HG02763 (cell line): ENCODE data around the gene DUSP15.
"Not testable (repeated sequence)": the region's sequence is repeated elsewhere in the genome, so short reads cannot be mapped to it uniquely, and the experiment has no call there.

ENCODE experiments used
- ATAC-seq: cut with Tn5 transposase; IDR thresholded peaks from one replicate; pipeline ENCODE4 v1.9.1; 2021; ENCODE audit warnings: mild to moderate bottlenecking, moderate library complexity; ENCODE audit not compliant: unreplicated experiment

Gene DUSP15

DNA sequence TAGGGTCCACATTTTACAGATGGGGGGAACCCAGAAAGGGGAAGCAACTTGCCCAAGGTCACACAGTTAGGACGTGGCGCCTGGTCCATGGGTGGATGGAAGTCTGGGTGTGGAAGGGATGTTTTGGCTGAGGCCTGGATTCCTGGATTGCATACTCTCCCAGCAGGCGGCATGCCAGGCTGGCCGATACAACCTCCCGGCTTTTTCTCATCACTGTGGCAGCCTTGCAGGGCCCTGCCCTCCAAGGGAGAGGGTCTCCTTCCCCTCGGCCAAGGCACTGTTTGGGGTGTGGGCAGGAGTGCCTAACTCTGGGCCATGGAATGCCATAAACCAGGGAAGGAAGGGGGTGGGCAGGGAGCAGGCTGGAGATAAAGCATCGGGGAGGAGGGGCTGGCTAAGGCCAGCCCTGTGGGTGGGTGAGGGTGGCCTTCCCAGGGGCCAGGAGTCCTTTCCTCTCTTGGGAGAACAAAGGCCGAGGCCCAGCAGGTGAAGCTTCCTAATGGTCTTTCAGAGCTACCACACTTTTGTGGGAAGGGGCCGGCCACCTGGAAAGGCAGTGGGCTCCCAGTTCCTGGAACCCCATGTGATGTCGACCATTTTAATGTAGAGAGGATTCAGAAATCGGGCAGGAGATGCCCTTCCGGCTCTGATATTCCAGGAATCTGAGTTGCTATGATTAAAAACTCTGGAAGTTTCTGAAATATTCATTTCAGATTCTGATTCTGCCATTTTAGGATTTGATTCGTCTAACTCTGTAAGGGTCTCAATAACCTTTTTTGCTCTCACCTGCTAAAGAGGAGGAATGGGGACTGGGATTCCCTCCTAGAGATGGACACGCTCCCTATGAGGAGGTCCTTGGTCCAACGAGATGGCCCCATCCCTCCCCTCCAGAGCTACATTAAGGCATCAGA, 29.2 kb downstream of the DUSP15 start:
- no peak for ATAC-seq

DNA sequence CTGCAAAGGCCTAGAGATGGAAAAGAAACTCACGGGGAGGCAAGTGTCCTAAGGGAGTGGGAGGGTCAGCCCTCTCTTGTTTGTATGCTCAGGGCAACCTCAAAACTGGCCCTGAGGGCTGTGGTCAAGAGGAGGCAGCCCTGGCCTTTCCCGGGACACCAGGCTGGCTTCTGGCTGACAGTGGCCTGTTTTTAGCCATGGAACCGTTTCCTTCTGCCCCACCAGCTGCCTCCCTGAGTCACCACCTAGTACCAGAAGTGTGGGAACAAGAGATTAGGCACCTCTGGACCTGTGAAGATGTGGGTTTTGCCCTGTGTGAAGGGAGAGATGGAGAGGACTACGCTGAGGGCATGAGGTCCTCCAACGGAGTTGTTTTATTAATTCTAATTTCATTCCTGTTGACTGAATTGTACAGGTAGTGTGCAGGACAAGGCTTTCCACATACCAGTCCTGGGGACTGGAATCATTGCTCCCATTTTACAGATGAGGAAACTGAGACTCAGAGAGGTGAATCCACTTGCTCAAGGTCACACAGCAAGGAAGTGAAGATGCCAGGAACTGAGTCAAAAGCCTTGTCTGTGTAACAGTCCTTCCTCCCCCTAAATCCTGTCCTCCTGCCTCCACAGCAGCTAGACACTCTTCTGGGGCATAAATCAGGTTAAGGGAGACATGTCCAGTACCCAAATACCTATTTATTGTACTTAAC, 30.4 kb downstream of the DUSP15 start:
- ATAC-seq, result no peak

DNA sequence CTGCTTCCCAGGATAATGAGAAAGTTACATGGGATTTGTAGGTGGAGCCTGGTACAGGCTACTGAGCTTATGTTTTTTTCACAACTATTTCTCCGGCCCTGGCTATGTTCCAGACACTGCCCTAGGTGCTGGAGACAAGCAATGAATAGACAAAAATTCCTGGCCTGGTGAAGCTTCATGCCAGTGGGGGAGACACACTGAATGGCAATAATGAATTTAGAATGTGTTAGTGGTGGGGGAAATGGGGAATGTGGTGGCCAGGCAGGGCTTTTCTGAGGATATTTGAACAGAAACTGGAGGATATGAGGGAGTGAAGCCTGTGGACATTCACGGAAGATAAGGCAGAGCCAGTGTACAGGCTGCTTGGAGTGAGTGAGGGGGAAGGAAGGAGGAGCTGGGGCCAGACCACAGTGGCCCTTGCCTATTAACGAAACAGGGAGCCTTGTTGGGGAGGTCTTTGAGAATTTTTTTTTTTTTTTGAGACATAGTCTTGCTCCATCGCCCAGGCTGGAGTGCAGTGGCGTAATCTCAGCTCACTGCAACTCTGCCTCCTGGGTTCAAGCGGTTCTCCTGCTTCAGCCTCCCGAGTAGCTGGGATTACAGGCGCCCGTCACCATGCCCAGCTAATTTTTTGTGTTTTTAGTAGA, 31.6 kb downstream of the DUSP15 start:
- no peak for ATAC-seq

DNA sequence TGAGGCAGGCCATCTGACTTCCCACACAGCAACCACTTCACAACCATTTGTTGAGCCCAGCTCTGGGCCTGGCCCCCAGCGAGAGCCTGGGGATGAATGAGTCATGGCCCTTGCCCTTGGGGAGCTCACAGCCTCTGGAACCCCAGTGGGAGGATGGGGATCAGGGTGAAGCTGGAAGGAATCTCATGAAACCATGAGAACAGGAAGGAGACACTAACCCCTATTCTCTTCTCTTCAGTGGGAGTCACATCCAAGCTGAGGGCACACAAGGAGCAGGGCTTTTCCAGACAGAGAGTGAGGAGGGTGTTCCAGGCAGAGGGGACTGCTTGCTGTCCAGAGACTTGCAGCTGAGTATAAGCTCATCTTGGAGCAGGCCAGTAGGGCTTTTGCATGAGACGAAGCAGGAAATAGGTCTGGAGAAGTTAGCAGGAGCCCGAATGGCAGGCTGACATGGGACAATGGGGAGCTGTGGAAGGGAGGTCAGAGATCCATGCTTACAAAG, 32.4 kb downstream of the DUSP15 start:
- ATAC-seq, result no peak

DNA sequence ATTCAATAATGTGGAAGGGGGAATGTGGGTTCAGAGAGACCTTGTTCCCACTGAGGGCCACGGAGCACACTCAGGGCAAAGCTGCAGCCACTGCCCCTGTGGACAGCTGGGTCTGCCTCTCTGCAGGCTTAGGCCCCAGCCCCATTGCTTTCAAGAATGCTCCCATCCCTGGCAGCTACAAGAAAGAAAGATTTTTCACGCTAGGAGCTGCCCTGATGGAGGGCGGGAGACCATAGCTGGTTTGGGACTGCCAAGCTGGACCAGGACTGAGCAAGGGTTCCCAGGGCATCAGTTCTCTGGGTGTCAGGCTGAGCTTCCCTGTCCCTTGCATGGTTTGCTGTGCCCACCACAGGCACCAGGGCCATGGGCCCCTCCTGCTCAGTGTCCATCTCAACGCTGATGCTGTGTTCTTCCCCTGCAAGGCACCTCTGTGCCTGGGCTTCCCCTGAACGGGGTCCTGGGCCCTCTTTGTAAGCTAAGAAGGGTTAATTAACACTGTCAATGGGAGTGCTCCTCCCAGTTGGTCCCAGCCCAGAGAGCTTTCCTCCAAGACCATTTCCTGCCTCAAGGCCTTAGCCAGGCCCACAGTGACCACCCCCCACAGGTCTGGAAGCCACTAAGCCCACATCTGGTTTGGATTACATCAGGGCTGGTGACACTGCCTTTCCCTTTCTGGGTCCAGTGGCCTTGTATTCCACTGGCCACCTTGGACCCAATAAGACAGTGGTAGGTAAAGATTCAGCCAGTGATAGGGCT, 33.3 kb downstream of the DUSP15 start:
- no peak for ATAC-seq

DNA sequence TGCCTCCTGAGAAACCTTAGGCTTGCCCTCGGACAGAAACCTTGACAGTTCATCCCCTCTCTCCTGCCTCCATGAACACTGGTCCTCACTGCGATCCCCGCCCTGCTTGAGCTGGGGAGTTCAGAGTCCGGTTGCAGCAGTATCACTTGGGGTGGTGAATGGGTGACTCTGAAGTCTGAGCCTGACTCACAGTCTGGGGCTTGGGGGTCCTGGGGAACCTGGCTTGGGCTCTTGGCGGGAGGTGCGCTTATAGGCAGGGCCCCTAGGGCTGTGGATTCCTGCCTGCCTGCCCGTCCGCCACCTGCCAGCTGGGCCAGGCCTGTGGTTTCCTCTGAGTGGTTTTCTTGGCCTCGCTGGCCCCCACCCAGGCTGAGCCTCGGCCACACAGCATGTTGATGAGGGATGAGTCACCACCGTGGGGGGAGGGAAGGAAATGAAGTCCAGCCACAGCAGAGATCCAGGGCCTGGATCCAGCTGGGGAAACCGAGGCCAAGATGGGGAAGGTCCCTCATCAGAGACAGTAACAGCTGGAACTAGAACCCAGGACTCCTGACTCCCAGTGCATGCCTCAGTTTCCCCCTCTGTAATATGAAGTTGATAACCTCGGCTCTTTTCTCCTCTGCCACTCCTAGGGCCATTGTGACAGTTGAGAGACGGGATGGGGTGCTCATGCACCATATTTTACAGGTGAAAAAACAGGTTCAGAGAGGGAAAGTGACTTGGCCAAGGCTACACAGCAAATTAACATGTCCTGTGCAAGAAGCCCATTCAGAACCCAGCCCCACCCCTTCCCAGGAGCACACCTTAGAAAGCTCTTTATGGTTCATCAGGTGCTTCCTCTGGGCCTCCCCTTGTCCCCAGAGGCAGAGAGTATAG, 34.1 kb downstream of the DUSP15 start:
- ATAC-seq, result no peak

DNA sequence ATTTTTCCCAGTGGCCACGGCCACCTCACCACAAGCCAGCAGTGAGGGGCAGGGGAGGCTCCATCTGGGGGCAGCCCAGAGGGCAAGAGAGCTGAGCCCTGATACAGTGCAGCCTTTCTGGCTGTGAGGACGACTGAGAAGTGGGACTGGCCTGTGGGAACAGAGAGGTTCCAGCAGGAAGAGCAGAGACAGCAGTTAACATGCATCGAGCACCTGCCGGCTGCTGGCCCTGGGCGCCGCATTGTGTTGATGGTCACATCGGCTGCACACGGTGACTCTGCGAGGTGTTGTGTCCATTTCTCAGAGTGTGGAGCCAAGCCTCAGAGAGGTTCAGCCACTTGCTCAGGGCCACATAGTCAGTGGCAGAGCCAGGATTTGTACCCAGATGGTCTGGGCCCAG, 34.8 kb downstream of the DUSP15 start:
- no peak for ATAC-seq

DNA sequence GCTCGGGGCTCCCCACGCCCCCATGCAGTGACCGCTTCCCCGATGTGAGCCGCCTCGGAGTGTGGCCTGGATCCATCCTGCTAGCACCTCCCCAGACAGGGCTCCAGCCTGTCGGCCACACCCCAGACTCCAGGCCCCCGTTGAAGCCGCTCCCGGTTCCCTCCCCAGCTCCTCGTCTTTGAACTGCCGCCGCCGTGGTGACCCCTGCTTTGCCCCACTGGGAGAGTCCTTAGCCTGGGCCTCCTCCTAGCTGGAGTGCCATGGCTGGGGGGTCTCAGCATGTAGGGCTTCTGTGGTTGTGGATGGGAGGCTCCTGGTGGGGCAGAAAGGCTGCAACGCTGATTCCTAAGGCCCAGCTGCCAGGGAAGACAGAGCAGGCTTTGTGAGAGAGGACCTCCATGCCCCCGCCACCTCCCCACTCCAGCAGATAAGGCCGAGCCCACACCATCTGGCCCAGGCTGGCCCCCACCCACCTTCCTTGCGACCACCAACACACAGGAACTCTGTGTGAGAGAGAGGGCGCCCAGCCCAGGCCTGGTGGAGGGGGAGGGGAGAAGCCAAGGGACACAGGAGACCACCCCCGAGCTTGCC, 36.3 kb downstream of the DUSP15 start:
- no peak for ATAC-seq

DNA sequence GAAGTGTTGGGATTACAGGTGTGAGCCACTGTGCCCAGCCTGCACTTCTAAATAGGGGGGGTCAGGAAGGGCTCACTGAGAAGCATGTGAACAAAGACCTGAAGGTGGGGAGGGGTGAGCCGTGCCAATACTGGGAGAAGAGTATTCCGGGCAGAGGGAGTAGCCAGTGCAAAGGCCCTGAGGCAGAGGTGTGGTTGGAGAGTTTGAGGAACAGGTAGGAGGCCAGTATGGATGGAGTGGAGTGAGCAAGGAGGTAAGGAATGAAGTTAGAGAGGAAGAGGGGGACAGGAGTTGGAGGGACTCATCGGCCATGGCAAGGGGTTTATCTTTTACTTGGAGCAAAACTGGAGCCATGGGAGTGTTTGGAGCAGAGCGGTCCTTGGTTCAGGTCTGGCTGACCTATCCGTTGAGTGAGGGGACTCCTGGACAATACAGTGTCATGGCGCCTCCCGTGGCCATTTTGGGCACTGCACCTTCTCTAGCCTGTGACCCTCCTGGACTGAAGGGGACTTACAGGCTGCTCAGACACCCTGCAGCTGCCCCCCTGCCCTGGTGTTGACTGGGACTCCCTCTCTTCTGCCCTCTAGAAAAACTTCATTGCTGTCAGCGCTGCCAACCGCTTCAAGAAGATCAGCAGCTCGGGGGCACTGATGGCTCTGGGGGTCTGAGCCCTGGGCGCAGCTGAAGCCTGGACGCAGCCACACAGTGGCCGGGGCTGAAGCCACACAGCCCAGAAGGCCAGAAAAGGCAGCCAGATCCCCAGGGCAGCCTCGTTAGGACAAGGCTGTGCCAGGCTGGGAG, 37.0 kb downstream of the DUSP15 start:
- ATAC-seq, result no peak

DNA sequence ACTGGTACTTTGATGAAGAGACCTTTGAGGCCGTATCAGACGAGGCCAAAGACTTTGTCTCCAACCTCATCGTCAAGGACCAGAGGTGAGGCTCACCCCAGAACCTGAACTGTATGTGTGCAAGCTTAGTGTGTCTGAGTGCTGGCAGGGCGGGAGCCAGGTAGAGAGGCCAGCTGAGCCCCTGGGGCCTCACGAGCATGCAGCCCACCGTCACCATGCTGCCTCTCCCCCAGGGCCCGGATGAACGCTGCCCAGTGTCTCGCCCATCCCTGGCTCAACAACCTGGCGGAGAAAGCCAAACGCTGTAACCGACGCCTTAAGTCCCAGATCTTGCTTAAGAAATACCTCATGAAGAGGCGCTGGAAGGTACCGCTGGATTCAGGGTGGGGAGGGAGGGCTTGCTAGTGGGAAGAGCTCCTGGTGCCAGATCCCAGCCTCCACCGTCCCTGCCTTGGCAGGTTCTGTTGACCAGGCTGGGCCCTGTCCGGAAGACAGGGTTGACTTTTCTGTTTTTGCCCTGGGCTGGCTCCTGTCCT, 38.5 kb downstream of the DUSP15 start:
- no peak for ATAC-seq

DNA sequence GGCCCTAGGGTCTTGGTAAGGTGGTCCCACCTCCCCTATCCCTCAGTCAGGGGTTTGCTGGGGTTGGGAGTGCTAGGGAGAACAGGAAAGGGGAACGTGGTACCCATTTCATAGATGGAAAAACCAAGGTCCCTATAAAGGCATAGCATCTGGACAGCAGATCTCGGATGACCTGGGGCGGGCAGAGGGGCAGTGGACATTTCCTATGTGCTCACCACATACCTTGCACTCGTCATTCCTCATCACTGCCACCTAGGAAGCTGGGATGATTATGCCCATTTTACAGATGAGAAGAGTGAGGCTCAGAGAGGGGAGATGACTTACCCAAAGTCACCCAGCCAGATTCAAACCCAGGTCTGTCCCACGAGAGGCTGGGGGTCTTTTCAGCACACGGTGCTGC, 39.1 kb downstream of the DUSP15 start:
- no peak for ATAC-seq

DNA sequence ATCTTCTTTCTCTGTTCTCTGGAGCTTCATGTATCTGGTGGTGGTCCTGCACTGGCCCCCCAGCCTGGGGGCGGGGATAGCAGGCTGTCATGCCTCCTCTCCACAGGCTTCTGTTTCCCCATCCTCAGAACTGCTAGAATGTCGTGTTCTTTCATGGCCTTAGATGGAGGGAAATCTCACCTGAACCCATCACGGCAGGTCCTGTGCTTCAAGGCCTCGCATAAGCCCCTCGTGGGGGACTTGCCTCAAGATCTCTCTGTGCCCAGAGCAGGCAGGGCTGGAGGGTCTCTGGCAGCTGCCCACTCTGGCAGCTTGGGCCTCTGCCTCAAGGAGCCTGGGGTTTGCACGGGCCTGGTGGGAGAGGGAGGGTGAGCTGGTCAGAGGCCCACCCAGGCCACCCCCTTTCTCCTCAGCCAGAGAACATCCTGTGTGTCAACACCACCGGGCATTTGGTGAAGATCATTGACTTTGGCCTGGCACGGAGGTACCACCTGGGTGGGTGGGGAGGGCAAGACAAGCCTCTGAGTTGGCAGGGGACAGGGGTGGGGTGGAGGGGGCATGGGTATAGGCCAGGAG, 39.8 kb downstream of the DUSP15 start:
- ATAC-seq, result no peak

DNA sequence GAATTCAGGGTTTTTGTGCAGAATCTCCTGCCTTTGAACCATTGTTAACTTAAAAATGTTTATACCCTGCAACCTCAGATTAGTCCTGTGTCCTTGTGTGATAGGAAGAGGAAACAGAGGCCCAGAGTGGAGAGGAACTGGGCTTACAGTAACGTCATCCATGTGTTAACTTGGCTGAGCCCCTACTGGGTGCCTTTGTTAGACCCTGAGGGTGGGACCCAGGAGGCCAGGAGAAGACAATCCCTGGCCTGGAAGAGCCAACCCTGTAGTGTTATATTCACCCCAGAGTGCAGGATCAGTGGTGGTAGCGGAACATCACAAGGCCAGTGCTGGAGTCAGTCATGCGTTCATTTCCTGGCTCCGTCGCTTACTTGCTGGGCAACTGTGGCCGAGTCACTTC, 40.6 kb downstream of the DUSP15 start:
- ATAC-seq, result no peak

DNA sequence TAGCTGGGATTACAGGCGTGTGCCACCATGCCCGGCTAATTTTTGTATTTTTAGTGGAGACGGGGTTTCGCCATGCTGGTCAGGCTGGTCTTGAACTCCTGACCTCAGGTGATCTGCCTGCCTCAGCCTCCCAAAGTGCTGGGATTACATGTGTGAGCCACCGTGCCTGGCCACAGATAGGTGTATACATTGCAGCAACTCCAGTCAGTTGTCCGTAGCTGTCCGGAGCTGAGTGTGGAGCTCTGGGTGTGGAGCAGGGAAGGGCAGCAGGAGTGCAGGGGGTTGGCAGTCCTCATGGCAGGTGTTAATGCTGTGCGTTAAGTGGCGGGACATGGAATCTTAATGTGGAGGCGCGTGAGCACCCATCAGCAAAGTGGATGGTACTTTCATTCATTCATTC, 42.3 kb downstream of the DUSP15 start:
- ATAC-seq, result not testable (repeated sequence)

DNA sequence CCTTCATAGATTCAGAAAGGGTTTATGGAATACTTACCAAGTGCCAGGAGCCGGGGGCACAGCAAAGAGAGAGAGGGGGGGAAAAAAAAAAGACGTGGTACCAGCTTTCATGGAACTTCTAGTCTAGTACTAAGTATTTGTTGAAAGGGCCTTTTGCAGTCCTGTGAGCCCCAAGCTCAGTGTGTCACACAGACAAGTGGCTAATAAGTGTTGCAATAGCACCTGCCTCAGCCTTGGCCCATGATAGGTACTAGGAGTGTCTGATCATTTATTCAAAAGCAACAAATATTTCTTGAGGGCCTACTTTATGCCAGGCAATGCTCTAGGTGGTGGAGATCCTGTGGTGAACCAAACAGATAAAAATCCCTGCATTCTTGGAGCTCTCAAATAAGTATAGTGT, 43.3 kb downstream of the DUSP15 start:
- no peak for ATAC-seq

DNA sequence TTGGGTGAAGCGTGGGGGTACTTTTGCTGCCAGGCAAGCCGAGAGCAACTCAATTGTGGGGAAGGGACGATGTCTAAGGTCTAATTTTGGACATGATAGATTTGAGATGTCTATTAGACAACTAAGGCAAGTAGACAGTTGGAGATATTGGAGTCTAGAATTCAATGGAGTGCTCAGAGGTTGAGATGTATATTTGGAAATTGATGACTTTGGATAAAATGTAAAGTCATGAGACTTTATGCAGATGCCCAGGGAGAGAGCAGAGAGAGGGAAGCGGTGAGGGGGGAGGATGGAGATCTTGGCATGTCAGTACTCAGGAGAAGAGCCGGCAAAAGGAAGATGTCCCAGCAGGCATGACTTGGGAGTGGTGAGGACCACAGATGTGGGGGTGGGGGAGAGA, 44.3 kb downstream of the DUSP15 start:
- no peak for ATAC-seq

DNA sequence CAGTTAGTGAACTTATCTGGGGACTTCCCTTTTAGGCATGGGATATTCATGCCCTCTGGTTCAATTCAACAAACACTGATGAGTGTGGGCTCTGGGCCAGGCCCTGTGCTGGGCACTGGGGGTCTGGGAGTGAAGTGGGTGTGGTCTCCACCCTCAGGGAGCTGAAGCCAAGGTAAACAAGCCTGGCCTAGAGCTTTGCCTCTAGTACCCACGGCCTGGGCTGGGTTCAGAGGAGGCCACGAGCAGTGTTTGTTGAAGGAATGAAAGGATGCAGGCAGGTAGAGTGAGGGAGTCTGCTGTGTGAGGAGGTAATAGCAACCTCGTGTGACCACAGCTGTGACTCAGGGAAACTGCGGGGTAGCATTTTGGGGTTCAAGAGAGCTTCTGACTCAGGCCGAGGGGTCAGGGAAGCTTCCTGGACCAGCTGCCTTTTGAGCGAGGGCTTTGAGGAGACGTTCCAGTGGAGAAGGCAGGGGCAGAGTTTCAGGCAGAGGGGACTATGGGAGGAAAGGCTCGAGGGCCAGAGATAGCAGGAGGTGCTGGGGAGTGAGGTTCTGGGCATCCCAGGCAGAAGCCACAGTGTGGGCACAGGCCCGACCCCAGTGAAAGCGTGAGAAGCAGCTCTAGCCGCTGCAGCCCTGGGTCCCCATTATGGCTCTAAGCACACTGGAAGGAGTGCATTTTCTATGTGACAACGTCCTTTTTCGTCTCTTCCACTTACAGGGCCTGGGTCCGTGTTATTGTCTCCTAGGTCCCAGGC, 45.6 kb downstream of the DUSP15 start:
- ATAC-seq, result no peak
